SK-N-SH (cell line): Measurements from ENCODE around the gene TMEM41A. TPM values are rescaled to one million over a fixed set of nuclear protein-coding genes. Genes with fewer than 3 reads are reported as not detected.
"Not testable (repeated sequence)": the region's sequence is repeated elsewhere in the genome, so short reads cannot be mapped to it uniquely, and the experiment has no call there.

Experiments
- CTCF ChIA-PET: fragments of 300-600, 350-600 bp; formaldehyde crosslinking; extraction: SDS; loops from one replicate; lab custom pipeline; 2021; lab: Yijun Ruan, JAX
- POLR2A ChIA-PET: fragments of 350-600 bp; sonication (Branson Sonifier 250); formaldehyde crosslinking; extraction: SDS; loops from one replicate; lab custom pipeline; 2020; ENCODE audit warnings: antibody characterized with exemption, inconsistent platforms; lab: Yijun Ruan, JAX
- DNase-seq: peaks from one replicate; pipeline ENCODE4 v3.0.0; 2012
- H2AFZ ChIP-seq: fragments of 200-600 bp; sonication (generic); 2 replicates; pipeline ENCODE4 v1.8.1; 2016; ENCODE audit warnings: antibody characterized with exemption, mild to moderate bottlenecking, low read depth
- H3F3A ChIP-seq: fragments of 200-600 bp; sonication (generic); replicated peaks from 2 replicates; pipeline ENCODE3; 2016; ENCODE audit warnings: antibody characterized with exemption, mild to moderate bottlenecking; ENCODE audit not compliant: insufficient read depth
- H3K27ac ChIP-seq, 2 experiments: fragments of 200-500 bp in 1 of 2; fragments of 200-600 bp in 1 of 2; sonication (Bioruptor generic) in 1 of 2; sonication (generic), shearing (Covaris generic) in 1 of 2; 2 replicates each; pipeline versions ENCODE4 v1.5.1 to v1.6.1; 2014 to 2016; ENCODE audit warnings: low read depth in 2 of 2, inconsistent platforms in 1 of 2, low read length in 1 of 2, mild to moderate bottlenecking in 1 of 2, mixed read lengths in 1 of 2
- H3K27me3 ChIP-seq: fragments of 200-600 bp; sonication (generic), shearing (Covaris generic); 2 replicates; pipeline ENCODE4 v1.6.1; 2016; ENCODE audit warnings: mixed run types; ENCODE audit not compliant: insufficient read depth
- H3K36me3 ChIP-seq, 2 experiments: fragments of 200-500 bp in 1 of 2; fragments of 200-600 bp in 1 of 2; sonication (Bioruptor generic) in 1 of 2; sonication (generic) in 1 of 2; replicated peaks in 1 of 2; 2 replicates each; pipeline versions ENCODE3 to v1.5.1; 2014 to 2016; ENCODE audit warnings: low read length in 1 of 2, mild to moderate bottlenecking in 1 of 2; ENCODE audit not compliant: insufficient read depth in 2 of 2, control insufficient read depth in 1 of 2
- H3K4me1 ChIP-seq, 2 experiments: fragments of 200-500 bp in 1 of 2; fragments of 200-600 bp in 1 of 2; sonication (Bioruptor generic) in 1 of 2; sonication (generic), shearing (Covaris generic) in 1 of 2; 2 replicates each; pipeline versions ENCODE4 v1.5.1 to v1.6.1; 2014 to 2016; ENCODE audit warnings: low read depth in 1 of 2, low read length in 1 of 2, mixed run types in 1 of 2; ENCODE audit not compliant: insufficient read depth in 2 of 2, control insufficient read depth in 1 of 2
- H3K4me2 ChIP-seq: fragments of 200-600 bp; sonication (generic), shearing (Covaris generic); 2 replicates; pipeline ENCODE4 v1.6.1; 2017; ENCODE audit warnings: mixed run types
- H3K4me3 ChIP-seq, 2 experiments: fragments of 200-500 bp in 1 of 2; fragments of 200-600 bp in 1 of 2; sonication (Bioruptor generic) in 1 of 2; sonication (generic), shearing (Covaris generic) in 1 of 2; 2 replicates each; pipeline versions ENCODE4 v1.5.1 to v1.8.1; 2014 to 2016; ENCODE audit warnings: low read depth in 2 of 2, inconsistent platforms in 1 of 2, low read length in 1 of 2, mild to moderate bottlenecking in 1 of 2, mixed read lengths in 1 of 2, moderate library complexity in 1 of 2
- H3K79me2 ChIP-seq: fragments of 200-600 bp; sonication (generic); 2 replicates; pipeline ENCODE4 v1.8.1; 2017; ENCODE audit warnings: mild to moderate bottlenecking; ENCODE audit not compliant: insufficient read depth
- H3K9ac ChIP-seq: fragments of 200-600 bp; sonication (generic); 2 replicates; pipeline ENCODE4 v1.6.1; 2017; ENCODE audit warnings: mixed run types
- H3K9me2 ChIP-seq: fragments of 200-600 bp; sonication (generic); 2 replicates; pipeline ENCODE4 v1.6.1; 2017; ENCODE audit warnings: mixed run types
- H3K9me3 ChIP-seq: fragments of 200-600 bp; sonication (generic); 2 replicates; pipeline ENCODE4 v1.6.1; 2017; ENCODE audit warnings: mixed run types, mild to moderate bottlenecking, moderate library complexity
- H4K20me1 ChIP-seq: fragments of 200-600 bp; sonication (generic); 2 replicates; pipeline ENCODE4 v1.6.1; 2017; ENCODE audit warnings: mild to moderate bottlenecking, mixed run types; ENCODE audit not compliant: insufficient read depth
- EP300 ChIP-seq, 2 experiments: IDR thresholded peaks; 2 replicates each; pipeline versions ENCODE4 v1.4.0 to v1.6.1; 2012; ENCODE audit warnings: borderline replicate concordance in 1 of 2, low read depth in 1 of 2, low read length in 1 of 2
- EZH2phosphoT487 ChIP-seq: fragments of 200-600 bp; sonication (generic); IDR thresholded peaks from 2 replicates; pipeline ENCODE4 v1.6.1; 2017; ENCODE audit warnings: low read depth, mixed run types, mild to moderate bottlenecking, antibody characterized with exemption, moderate library complexity, borderline replicate concordance
- FOXJ3 ChIP-seq: sonication (generic); formaldehyde crosslinking; IDR thresholded peaks from 2 replicates; pipeline ENCODE4 v1.5.1; 2020; ENCODE audit warnings: mild to moderate bottlenecking, missing genetic modification reagents
- FOXM1 ChIP-seq: IDR thresholded peaks from 2 replicates; pipeline ENCODE4 v1.4.0; 2012; ENCODE audit warnings: low read depth, mild to moderate bottlenecking
- GABPA ChIP-seq: IDR thresholded peaks from 2 replicates; pipeline ENCODE4 v1.4.0; 2012; ENCODE audit warnings: low read depth, mild to moderate bottlenecking
- NFIC ChIP-seq: IDR thresholded peaks from 2 replicates; pipeline ENCODE4 v1.4.0; 2012; ENCODE audit warnings: borderline replicate concordance
- RCOR1 ChIP-seq: fragments of 150-350 bp; IDR thresholded peaks from 2 replicates; pipeline ENCODE4 v1.6.1; 2017; ENCODE audit warnings: antibody characterized with exemption, low read length
- RXRA ChIP-seq: IDR thresholded peaks from 2 replicates; pipeline ENCODE4 v1.4.0; 2012; ENCODE audit warnings: low read depth, mild to moderate bottlenecking, borderline replicate concordance
- WGBS: methylation state at CpG from one replicate; pipeline ENCODE4 v1.1.6; 2017; ENCODE audit warnings: low lambda C conversion rate; 5-methylcytosine and 5-hydroxymethylcytosine counted together
- polyA plus RNA-seq, 3 experiments: library from polyadenylated mRNA; depleted of rRNA; stranded (reverse); fragments of >200 nt; gene quantifications; 2 replicates each; pipeline ENCODE4 v1.2.3, GENCODE V29; 2012
- TF ChIP-seq, protein P1 (sequence below): fragments of 200-600 bp; sonication (generic); IDR thresholded peaks from 2 replicates; pipeline ENCODE4 v1.6.1; 2017; ENCODE audit warnings: antibody characterized with exemption, mild to moderate bottlenecking, moderate library complexity
- TF ChIP-seq, protein P2 (sequence below): fragments of 150-350 bp; IDR thresholded peaks from 2 replicates; pipeline ENCODE4 v1.6.1; 2017; ENCODE audit warnings: antibody characterized with exemption, low read length, low read depth, borderline replicate concordance
- TF ChIP-seq, protein P3 (sequence below): IDR thresholded peaks from 2 replicates; pipeline ENCODE4 v1.4.0; 2012; ENCODE audit warnings: low read depth, borderline replicate concordance

The TMEM41A gene
- polyA plus RNA-seq, 1 of the 3 experiments (the other 2 are of a cell fraction): 9.4 TPM

DNA sequence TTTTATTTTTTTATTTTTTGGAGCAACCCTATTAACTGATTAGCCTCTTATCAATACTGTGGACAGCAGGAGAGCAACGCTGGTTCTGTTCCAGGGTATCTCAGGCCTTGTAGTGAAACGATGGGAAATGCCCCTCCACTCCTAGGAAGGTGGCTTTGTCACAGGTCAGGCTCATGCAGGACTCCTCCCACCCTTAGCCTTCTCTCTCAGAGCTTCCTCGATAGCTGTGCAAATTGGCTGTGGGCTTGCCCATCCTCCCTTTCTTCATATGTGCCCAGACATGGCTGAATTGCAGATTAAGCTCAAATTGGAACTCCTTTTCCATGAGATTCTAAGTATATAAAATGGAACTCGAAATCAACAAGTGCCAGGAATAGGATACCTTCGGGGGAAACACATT lies 38.5 kb downstream of the TMEM41A start (continued):
- TF ChIP-seq EZH2phosphoT487 (no peak), FOXJ3 (no peak), GABPA (no peak)
- TF ChIP-seq, protein P1, sequence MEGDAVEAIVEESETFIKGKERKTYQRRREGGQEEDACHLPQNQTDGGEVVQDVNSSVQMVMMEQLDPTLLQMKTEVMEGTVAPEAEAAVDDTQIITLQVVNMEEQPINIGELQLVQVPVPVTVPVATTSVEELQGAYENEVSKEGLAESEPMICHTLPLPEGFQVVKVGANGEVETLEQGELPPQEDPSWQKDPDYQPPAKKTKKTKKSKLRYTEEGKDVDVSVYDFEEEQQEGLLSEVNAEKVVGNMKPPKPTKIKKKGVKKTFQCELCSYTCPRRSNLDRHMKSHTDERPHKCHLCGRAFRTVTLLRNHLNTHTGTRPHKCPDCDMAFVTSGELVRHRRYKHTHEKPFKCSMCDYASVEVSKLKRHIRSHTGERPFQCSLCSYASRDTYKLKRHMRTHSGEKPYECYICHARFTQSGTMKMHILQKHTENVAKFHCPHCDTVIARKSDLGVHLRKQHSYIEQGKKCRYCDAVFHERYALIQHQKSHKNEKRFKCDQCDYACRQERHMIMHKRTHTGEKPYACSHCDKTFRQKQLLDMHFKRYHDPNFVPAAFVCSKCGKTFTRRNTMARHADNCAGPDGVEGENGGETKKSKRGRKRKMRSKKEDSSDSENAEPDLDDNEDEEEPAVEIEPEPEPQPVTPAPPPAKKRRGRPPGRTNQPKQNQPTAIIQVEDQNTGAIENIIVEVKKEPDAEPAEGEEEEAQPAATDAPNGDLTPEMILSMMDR: no peak

DNA sequence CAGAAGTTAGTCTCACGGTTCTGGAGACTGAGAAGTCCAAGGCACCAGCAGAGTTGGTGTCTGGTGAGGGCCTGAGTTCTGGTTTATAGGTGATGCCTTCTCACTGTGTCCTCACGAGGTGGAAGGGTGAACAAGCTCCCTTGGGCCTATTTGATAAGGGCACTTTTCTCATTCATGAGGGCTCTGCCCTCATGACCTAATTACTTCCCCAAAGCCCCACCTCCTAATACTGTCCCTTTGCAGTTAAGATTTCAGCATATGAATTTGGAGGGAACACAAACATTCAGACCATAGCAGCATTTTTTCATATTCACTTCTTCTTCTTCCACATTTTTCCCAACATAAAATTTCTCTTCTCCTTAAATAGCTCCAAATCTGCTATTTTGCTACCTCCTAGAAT lies 41.5 kb downstream of the TMEM41A start:
- no peak for TF ChIP-seq NFIC
- no peak for DNase-seq
- Histone ChIP-seq H3K79me2 (no peaks in the 10 kb centered on the region), H3K4me1 (no peaks in the 10 kb centered on the region), H3K9me3 (no peaks in the 10 kb centered on the region), H3K9me2 (no peaks in the 10 kb centered on the region), H4K20me1 (no peaks in the 10 kb centered on the region), H3K9ac (no peak overlapping the region), H3K4me2 (no peak overlapping the region), H2AFZ (no peak overlapping the region), H3K36me3 (peaks cover 2% of the 10 kb centered on the region in 2 experiments), H3K27me3 (no peaks in the 10 kb centered on the region), H3K27ac (no peak overlapping the region), H3K4me3 (no peak overlapping the region), H3F3A (peaks cover 3% of the 10 kb centered on the region)
- ChIA-PET POLR2A (no interaction called here), CTCF (interaction anchor here (1.1 kb wide), 1 partner anchor 17 kb away, joined by 4 read pairs; no protein-coding TSS in a partner anchor)
- WGBS: 52% methylated on average over 2 of the region's 2 CpGs

DNA sequence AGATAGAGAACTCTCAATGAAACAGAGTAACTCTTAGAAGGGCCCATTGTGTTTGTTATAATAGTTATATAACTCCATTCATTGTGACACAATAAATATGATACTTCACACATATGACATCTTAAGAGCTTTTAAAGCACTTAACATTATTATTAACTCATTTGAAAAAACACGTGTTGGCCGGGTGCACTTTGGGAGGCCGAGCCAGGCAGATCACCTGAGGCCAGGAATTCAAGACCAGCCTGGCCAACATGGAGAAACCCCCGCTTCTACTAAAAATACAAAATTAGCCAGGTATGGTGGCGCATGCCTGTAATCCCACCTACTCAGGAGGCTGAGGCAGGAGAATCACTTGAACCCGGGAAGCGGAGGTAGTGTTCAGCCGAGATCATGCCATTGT lies 47.4 kb downstream of the TMEM41A start:
- DNase-seq, H3K4me1 ChIP-seq, H2AFZ ChIP-seq, H3K27ac ChIP-seq, H3K9ac ChIP-seq, H3K9me2 ChIP-seq, H3F3A ChIP-seq, H3K4me3 ChIP-seq, POLR2A ChIA-PET, H3K4me2 ChIP-seq, H3K36me3 ChIP-seq, H3K9me3 ChIP-seq, H3K27me3 ChIP-seq, H3K79me2 ChIP-seq, H4K20me1 ChIP-seq: not testable (repeated sequence)
- WGBS: 91% methylated on average over 8 of the region's 8 CpGs
- CTCF ChIA-PET: interaction anchor here (1.1 kb wide), 1 partner anchor 9 kb away, joined by 3 read pairs; no protein-coding TSS in a partner anchor

DNA sequence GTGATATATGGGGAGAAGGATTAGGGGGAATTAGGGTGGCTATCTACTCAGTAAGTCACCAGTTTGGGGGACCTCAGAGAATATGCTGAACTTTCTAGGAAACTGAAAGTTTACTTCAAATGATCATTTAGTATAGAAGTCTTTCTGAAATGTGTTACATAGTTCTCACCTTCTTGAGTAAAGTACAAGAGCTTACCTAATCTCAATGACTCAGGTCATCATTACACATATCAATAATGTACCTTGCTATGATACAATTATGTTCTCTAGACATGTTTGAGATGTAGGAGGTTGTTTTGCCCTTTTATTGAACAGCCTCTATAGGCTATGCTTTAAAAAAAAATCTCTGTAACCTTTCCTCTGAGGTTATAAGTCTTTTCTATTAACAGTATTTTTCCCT lies 50.7 kb downstream of the TMEM41A start:
- no peak overlapping the region for H3K27ac ChIP-seq
- H2AFZ ChIP-seq: no peak overlapping the region
- H3K27me3 ChIP-seq: no peaks in the 10 kb centered on the region
- peaks cover 3 to 5% of the 10 kb centered on the region in 2 experiments for H3K36me3 ChIP-seq
- peaks cover under 1% of the 10 kb centered on the region for H3F3A ChIP-seq
- ChIA-PET CTCF (interaction anchor here (0.6 kb wide), 1 partner anchor 26 kb away, joined by 3 read pairs; no protein-coding TSS in a partner anchor), POLR2A (no interaction called here)
- no peaks in the 10 kb centered on the region; a peak in 1 of 4 replicates for H3K4me1 ChIP-seq
- DNase-seq: no peak
- no peaks in the 10 kb centered on the region for H3K79me2 ChIP-seq
- no peaks in the 10 kb centered on the region for H3K9me2 ChIP-seq
- TF ChIP-seq FOXM1 (no peak), FOXJ3 (no peak), RCOR1 (no peak), RXRA (no peak), EP300 (IDR thresholded peaks at IDR 0.05; ENCODE audit: borderline replicate concordance in 1 of 2, low read depth in 1 of 2, low read length in 1 of 2) (no peak)
- TF ChIP-seq, protein P2, sequence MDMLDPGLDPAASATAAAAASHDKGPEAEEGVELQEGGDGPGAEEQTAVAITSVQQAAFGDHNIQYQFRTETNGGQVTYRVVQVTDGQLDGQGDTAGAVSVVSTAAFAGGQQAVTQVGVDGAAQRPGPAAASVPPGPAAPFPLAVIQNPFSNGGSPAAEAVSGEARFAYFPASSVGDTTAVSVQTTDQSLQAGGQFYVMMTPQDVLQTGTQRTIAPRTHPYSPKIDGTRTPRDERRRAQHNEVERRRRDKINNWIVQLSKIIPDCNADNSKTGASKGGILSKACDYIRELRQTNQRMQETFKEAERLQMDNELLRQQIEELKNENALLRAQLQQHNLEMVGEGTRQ: no peak
- TF ChIP-seq, protein P3, sequence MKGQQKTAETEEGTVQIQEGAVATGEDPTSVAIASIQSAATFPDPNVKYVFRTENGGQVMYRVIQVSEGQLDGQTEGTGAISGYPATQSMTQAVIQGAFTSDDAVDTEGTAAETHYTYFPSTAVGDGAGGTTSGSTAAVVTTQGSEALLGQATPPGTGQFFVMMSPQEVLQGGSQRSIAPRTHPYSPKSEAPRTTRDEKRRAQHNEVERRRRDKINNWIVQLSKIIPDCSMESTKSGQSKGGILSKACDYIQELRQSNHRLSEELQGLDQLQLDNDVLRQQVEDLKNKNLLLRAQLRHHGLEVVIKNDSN: no peak
- H3K9ac ChIP-seq: no peak overlapping the region
- no peak overlapping the region for H3K4me3 ChIP-seq
- no peak overlapping the region for H3K4me2 ChIP-seq
- H4K20me1 ChIP-seq: no peaks in the 10 kb centered on the region
- H3K9me3 ChIP-seq: no peaks in the 10 kb centered on the region
